GM15510 (cell line): ENCODE results near the gene SV2B.

ENCODE experiments used
- POLR2A ChIP-seq: IDR thresholded peaks from 3 replicates; pipeline ENCODE4 v1.6.1; 2011; ENCODE audit warnings: borderline replicate concordance; ENCODE audit not compliant: insufficient read length; ENCODE audit errors: extremely low read depth

Gene SV2B

DNA sequence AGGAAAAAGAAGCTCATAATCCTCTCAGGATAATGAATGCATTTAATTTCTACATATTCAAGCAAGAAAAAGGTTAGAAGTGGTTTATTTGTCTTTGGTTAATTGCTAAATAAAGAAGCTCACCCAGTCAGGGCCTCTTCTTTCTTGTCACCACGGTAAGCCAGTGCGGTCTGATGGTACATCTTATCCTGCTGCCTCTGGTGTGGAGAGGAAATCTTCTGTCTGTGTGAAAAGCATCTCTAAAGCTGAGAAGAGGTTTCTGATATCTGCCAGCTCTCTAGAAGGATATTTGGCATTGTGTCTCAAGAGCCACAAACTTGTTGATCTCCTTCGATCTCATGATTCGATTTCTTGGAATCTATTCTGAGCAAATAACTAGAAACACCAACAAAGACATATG lies 144.9 kb downstream of the SV2B start:
- no peak for TF ChIP-seq POLR2A

DNA sequence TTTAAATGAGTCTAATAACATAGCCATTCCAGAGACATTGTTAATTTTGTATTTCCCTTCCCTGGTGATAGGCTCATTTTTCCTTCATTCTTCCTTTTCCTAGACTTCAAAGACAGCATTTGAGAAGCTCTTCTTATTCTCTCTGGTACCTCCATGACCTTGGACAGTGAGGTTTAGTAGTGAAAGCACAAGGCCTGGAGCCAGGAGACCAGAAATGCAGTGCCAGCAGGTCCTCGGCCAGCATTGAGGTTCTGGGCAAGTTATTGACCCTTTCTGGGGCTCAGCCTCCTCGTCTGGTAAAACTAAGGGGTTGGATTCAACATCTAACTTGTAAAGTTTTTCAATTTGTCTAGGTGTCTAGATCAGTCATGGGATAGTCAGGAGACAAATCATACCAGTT lies 146.9 kb downstream of the SV2B start:
- no peak for TF ChIP-seq POLR2A

DNA sequence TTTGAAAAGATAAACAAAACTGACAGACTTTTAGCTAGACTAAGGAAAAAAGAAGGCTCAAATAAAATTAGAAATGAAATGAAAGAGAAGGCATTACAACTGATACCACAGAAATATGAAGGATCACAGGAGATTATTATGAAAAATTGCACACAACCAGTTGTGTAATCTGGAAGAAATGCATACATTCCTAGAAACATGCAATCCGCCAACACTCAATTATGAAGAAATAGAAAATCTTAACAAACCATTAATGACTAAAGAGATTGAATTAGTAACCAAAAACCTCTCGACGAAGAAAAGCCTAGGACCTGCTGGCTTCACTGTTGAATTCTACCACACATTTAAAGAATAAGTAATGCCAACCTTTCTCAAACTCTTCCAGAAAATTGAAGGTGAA lies 149.5 kb downstream of the SV2B start:
- no peak for TF ChIP-seq POLR2A

- no peak for TF ChIP-seq POLR2A
Observed at GRCh38 chr15:91252322-91252721, 152.3 kb downstream of the SV2B start.

GRCh38 chr15:91252756-91253155 lies 152.7 kb downstream of the SV2B start:
- TF ChIP-seq POLR2A, result no peak

GRCh38 chr15:91253605-91254004 lies 153.5 kb downstream of the SV2B start:
- TF ChIP-seq POLR2A, result no peak

GRCh38 chr15:91254766-91255165 lies 154.7 kb downstream of the SV2B start:
- TF ChIP-seq POLR2A, result no peak

GRCh38 chr15:91255670-91256192 lies 155.7 kb downstream of the SV2B start:
- no peak for TF ChIP-seq POLR2A

DNA sequence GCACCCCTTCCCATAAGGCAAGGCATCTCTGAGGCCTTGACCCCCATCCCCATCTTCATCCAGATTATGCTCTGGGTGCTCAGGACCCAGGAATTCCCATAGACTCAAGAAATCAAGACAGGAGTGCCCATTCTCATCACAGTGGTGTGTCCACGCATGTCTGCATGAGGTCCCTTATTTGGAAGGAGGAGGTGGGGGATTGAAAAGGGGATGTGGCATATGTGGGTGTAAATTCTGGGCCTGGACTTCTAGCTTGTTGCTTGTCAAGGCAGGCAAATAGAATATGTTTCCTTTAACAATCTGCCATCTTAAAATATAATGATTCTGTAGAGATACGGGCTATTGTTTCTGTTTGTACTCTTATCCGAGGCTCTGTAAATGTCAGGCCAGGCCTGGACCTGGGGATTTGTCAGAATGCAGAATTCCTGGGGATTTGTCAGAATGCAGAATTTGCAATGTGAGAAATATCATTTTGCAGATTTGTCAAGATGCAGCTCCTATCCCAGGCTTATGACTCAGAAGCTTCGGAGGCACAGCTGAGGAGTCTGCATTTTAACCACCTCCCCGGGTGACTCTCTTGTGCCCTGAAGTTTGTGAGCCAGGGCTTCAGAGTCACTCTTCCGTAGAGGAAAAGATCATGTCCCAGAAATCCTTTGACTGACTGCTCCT lies 157.8 kb downstream of the SV2B start:
- TF ChIP-seq POLR2A, result no peak

GRCh38 chr15:91258415-91258759 lies 158.3 kb downstream of the SV2B start:
- no peak for TF ChIP-seq POLR2A

GRCh38 chr15:91259077-91259476 lies 159.0 kb downstream of the SV2B start:
- no peak for TF ChIP-seq POLR2A

DNA sequence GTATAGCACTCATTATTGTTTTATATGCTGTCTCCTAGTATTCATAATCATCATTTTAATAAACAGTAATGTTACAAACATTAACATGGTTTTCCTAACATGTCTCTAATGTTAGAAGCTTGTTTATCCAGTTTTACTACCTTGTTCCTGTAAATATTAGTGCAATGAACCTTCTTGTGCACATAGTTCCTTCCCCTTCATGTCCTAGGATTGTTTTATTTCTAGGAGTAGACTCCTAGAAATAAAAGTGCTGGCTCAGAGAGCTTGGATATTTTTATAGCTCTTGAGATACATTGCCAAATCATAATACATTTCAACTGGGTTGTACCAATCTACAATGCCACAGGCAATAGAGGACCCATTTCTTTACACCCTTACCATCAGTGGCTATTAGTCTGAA lies 161.3 kb downstream of the SV2B start:
- TF ChIP-seq POLR2A, result no peak

DNA sequence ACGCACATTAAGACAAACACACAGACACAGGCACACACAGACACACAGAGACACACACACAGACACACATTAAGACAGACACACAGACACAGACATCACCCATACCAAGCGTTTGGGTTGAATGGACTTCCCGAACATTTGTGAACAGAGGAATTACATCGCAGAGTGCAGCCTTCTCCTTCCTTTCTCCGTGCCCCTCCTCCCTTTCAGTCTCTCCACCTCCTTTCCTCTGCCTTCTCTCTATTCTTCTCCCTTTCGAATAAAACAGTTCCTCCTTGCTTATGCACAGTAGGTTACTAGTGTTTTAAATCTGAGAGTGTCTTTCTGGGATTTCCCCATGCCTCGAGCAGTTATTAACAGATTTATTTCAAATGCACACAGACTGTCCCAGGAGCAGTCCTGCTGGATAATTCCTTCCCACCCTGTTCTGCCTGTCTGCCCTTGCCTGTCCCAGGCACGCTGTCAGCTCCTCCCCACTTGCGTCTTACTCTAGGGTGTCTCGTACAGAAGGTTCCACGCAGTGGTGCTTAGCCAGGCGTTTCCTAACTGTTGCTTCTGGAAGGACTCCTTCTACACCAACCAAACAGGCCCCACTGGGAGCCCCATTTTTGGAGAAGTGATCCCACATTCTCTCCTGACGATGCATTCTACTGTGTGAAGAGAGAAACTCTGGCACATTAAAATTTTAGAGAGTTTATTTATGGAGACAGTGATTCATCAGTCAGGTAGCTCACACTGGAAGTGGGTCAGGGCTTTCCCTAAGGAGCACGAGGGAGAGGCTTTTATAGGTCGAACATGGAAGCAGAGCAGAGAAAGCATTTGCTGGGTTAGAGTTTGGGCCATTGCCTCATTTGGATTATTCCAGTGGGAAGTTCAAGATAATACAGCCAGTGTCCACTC lies 163.8 kb downstream of the SV2B start:
- no peak for TF ChIP-seq POLR2A

DNA sequence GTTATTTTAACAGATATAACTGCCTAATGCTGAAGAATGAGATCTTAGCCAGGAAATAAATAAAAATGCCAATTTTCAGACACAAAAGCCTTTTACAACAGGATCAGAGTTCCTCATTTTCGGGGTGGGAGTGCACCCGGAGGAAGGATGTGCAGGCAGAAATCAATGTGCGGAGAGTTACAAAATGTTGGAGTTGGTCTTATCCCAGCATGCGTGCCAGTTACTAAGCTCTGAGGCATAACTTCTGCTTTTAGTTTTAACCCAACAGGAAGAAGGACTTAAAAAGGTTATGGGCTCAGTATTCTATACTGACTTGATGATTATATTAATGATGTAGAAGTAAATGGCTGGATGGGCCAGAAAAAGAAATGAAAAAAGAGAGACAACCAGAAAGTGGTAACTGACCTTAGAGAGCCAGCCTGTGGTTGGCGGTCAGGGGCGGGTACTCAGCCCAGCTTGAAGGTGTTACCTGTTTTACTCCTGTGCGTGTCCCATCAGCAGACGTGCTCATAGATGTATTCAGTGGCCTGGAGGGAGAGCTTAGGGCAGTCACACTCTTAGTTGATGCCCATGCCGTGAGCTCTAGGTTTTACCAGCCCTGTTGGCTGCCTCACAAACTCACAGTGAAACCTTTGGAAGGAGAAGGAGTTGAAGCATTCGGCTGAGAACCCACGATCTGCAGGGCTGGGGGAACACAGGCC lies 164.7 kb downstream of the SV2B start:
- TF ChIP-seq POLR2A, result no peak

DNA sequence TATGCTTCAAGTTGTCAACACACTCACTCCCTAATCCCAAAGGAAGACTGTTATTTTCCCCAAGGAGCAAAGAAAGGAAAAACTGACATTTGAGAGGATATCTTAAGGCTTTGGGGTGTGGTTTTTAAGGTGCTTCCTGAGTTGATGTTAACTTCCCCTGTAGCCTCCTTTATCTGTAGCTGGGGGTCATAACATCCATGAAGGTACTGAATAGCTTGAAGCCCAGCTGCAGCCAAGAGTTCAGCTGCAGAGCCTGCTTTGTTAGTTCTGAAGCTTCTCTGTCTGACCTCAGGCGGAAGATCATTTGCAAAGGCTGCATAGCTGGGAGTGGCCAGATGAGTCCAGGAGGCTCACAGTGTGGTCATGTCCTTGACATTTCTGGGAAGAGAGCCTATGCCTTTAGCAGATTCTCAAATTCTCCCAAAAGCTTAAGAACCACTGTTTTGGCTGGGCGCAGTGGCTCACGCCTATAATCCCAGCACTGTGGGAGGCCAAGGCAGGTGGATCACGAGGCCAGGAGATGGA lies 165.4 kb downstream of the SV2B start:
- TF ChIP-seq POLR2A, result no peak
